Anterior cingulate cortex (tissue), 58 donors: ENCODE results near the gene ESYT3.
A peak's percentile ranks its signal among the peaks of the same experiment; 100 is the strongest.

Experiments used
- DNase-seq, 58 donors: peaks; one replicate each; lab custom pipeline; 2025; lab: John Stamatoyannopoulos, UW

ESYT3 gene, protein sequence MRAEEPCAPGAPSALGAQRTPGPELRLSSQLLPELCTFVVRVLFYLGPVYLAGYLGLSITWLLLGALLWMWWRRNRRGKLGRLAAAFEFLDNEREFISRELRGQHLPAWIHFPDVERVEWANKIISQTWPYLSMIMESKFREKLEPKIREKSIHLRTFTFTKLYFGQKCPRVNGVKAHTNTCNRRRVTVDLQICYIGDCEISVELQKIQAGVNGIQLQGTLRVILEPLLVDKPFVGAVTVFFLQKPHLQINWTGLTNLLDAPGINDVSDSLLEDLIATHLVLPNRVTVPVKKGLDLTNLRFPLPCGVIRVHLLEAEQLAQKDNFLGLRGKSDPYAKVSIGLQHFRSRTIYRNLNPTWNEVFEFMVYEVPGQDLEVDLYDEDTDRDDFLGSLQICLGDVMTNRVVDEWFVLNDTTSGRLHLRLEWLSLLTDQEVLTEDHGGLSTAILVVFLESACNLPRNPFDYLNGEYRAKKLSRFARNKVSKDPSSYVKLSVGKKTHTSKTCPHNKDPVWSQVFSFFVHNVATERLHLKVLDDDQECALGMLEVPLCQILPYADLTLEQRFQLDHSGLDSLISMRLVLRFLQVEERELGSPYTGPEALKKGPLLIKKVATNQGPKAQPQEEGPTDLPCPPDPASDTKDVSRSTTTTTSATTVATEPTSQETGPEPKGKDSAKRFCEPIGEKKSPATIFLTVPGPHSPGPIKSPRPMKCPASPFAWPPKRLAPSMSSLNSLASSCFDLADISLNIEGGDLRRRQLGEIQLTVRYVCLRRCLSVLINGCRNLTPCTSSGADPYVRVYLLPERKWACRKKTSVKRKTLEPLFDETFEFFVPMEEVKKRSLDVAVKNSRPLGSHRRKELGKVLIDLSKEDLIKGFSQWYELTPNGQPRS

DNA sequence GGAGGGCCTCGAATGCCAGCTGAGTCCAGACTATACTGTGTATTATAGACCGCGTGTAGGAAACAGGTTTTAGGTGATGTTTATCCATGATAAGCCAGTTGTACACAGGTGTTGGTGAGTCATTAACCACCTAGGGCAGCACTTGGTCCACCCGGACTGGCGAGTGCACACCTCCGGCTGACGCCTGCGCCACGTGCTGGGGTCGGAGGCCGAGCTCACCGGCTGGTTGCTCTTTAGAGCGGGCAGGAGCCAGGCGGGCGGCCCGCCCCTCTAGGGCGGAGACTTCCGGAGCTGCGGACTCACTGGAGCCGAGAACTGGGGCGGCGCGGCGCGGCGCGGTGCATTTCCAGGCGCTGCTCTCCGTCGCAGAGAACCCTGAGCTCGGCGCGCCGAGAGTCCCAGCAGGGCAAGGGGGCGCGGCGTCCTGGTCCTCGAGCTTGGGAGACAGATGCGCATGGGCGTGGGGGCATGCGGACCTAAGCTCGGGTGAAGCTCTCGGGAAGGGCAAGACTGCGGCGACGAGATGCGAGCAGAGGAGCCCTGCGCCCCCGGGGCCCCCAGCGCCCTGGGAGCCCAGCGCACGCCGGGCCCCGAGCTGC lies at the start of gene ESYT3:
Gene ESYT3 (plus strand): TSS at position 341 of the 599 bp plus-strand sequence. CDS start 183 bp downstream, at position 524.
- peak in 48 of 58 donors; percentile 3 to 81 (median 36) for DNase-seq

DNA sequence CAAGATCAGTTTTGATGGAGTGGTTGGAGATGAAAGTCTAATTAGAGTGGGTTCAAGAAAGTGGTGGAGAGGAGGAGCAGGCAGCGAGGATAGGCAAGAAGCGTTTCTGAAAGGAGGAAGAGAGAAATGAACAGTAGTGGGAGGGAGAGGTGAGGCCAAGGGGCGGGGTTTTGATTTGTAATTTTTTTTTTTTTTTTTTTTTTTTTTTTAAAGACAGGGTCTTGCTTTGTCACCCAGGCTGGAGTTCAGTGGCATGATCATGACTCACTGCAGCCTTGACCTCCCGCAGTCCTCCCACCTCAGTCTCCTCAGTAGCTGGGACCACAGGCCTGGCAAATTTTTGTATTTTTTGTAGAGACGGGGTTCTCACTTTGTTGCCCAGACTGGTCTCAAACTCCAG lies 49.4 kb upstream of the ESYT3 start:
- no peak for DNase-seq

DNA sequence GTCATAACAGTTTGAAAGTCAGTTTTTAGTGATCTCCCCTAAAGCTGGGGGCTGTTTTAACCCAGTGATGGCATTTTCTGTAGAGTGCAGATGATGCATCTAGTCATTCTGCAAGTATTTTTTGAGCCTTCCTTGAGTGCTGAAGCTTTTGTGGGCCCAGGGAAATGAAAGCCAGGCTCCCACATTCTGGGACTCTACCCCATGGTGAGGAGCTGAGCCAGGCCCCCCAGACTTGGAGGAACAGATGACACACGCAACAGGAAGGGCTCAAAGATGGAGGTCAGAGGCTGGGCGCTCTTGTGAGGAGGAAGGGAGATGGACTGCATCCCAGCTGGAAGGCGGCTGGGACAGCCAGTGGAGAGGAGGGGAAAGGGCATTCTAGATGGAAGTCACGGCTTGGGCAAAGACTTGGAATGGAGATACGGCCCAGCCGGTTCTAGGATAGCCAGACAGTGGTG lies 45.2 kb upstream of the ESYT3 start:
- no peak for DNase-seq

DNA sequence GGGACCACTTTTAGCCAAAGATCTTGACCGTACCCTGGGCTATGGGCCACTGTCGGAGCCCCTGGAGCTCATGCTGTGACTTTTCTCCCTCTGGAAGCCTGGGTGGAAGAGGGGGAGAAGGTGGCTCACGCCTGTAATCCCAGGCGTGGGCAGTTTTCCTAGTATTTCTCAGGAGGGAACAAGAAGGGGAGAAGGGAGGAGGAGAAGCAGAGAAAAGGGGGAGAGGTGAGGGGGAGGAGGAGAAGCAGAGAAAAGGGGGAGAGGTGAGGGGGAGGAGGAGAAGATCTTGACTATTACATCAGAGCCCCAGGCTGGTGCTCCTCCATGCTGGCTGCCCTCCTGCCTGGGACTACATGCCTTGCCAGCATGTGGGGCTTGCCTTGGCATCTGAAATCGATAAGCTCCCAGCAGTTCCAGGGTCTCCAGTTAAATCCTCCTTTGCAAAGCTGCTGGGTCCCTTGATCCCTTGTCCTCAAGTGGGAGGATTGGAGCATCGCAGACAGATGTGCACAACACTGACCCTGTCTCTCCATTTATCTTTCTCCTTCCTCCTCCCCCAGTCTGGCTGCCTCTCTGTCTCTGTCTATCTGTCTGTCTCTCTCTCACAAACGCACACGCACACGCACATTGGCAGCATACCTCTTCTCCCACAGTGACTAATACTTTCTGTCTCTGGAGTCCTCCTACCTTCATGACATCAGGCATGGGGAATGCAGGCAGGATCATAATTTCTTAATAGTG lies 44.4 kb upstream of the ESYT3 start:
- peak in 11 of 58 donors; percentile 26 to 59 (median 44) for DNase-seq

DNA sequence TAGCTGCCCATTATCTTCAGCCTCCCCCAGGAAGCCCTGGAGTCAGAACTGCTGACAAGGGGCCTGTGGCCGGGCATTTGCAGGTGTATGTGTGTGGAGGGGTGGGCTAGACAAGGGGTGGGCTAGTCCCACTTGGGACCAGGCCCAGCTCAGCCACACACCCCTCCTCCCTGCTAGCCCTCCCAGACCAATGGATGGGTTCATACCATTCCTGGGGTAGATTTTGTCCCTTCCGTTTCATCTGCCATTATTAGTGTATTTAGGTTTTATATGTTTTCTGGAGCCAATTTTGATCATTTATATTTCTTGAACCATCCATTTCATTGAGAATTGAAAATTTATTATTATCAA lies 43.9 kb upstream of the ESYT3 start:
- DNase-seq = no peak

DNA sequence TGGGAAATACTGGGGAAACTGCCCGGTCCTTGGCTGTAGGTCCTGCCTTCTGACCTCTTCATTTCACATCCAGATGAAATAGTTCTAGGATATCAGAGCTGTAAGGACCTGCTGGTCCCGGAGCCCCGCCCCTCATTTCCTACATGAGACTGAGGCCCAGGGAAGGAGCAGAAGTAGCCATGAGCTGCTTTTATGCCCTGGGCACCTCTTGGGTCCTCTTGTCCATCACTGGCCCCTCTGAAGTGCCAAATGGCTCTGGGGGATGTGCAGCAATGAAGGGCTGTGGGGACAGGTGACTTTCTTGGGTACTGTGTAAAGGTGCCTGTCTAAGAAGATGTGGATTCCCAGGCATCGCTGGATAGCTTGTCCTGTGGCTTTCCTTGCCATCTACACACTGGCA lies 40.3 kb upstream of the ESYT3 start:
- DNase-seq = no peak

DNA sequence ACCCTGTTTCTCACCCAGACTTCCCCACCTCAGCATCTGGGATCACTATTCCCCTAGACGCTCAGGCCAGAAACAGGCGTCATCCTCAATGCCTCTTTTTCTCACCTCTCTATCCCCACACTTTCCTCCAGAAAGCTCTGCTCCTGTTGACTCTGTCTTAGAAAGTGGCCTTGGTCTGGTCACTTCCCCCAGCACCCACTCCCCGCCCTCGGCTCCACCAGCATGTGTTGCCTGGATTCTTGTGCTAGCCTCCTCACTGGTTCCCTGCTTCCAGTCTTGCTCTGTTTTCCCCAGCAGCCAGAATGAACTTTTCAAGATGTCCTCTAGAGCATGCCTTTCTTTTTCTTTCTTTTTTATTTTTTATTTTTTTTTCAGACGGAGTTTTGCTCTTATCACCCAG lies 39.7 kb upstream of the ESYT3 start:
- no peak for DNase-seq

DNA sequence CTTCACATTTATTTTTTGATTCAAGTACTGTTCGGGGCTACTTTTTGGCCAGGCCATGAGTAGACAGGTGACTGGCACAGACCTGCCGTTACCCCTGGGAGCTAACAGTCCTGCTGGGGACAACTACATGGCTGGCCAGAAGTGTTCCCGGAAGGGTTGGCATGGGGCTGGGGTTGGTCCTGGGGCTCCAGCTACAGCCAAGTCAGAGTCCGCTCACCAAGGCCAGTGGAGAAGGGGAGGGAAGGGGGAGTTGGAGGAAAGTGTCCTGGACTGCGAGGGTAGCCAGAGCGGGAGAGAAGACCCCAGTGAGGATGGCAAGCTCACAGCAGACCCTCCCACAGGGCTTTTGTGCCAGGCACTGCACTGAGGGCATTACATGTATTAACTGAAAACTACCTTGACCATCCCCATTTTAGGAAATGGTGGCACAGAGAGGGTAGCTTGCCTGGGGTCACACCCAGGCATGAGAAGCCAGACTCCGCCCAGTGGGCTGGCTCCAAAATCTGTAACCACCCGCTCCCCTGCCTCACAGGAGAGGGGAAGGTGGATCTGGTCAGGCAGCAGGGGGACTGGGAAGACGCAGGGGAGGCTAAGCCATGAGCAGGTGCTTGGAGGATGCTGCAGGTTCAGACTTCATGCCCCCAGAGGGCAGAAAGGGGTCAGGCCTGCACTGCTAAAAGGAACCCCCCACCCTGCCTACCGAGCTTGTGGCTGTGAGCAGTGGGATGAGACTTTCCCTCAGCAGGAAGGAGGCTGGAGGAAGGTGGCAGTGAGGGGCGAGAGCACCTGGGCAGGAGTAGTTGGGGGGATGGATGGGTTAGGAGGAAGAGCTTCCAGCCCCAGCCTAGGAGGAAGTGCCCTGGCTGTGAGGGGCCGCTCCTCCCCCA lies 38.3 kb upstream of the ESYT3 start:
- DNase-seq = peak in 3 of 58 donors; percentile 19 to 44 (median 30)

DNA sequence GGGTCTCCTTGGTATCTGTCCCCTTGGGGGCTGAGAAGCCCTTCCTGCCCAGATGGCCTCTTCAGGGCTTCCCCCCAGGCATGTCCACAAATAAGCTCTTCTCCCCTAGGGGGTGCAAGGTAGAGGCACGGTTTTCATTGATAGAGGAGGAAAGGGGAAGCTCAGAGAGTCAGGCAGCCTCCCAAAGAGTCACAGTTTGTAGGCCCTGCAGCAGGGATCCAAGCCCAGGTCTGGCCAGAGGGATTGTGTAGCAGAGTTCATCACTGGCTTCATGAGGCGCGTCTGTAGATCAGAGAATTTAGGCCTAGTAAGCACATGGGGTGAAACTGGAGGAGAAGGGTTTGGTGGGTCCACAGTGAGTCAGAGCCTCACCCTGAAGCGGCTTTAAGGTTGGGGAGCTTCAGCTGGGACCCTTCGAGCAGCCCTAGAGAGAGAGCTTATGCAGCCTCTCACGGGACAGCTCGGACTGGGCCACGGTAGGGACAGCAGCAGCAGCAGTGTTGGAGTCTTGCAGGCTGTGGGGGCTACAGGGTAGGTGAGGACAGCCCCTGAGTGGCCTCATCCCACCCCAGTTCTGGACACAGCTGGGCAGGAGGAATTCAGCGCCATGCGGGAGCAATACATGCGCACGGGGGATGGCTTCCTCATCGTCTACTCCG lies 37.5 kb upstream of the ESYT3 start:
- no peak for DNase-seq

DNA sequence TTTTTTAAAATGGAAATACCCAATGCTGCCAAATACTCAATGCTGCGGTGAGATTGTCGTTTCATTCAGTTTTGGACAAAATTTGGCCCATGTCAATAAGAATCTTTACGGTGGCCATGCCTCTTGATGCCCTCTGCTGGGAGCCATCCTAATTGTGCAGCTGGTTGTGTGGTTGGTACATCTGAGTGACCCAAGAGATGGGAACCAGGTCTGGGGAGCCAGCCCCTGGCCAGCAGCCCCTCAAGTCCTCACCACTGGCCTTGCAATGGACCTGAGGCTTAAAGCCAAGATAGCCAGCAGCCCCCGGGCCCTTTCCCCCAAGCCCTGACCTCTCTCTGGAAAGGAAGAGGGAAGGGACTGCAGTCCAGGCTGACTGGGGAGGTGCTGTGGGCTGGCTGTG lies 36.4 kb upstream of the ESYT3 start:
- peak in 7 of 58 donors; percentile 5 to 25 (median 12) for DNase-seq

DNA sequence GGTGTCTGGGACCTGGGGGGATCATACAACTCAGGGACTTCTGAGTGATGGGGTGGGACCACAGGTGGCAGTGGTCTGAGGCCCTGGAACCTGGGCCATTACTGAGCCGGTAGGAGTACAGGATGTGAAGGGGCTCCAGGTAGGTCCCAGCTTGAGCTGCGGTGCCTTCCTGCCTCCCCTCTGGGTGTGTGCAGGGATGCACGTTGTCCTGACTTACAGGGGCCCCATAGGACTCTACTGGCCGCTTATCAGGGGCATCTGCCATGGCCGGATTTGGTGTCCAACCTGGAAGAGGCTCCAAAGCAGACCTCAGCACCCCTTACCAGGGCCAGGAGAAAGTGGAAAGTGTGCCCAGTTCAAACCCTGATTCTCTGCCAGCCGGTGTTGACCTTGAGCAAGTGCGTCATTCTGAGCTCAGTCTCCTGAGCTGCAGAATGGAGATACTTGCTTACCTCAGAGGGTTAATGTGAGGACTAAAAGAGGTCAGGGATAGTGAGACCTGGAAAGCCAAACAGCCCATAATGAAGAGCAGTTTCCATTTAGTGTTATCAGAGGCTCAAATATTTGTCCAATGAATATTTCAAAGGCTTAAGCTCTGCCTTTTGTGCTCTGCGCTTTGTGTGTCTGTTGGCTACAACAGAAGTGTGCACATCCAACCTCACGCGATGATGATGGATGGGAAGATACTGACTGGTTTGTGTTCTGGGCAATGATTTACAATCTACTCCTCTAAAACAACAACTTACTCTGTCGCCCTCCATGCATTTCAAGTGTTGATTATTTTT lies 35.4 kb upstream of the ESYT3 start:
- DNase-seq = no peak

DNA sequence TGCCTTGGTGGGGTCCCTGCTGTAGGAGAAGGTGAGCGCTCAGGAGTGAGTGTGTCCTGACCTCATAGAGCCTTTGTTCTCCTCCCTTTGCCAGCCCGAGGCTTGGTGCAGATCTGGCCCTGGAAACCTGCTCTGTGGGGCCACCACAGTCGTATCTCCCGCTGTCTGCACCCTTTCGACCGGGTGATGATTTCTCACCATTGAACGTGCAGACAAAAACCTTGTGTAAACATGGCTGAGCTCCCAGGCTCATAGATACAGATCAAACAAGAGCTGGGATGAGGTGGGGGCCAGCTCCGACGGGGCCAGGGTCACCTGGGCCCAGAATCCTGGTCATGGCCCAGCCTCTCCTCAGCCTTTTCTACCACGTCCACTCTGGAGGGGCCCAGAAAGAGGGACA lies 34.6 kb upstream of the ESYT3 start:
- no peak for DNase-seq

DNA sequence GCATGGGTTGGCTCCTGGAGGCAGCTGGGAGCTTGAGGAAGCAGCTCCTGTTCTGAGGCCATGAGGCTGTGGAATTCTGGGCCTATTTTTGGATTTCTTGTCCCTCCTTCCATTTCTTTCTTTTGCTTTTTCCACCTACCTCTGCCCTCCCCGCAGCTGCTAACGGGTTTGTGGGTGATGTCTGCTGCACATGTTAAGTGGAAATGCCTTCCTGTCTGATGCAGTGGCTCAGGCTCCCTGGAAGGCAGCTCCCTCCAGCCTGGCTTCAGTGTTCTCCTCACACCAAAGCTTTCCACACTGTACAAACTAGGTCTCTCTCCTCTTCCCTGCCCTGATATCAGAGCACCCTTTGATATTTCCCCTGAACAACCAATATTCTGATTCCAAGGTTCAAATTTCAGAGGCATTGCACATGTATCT lies 33.8 kb upstream of the ESYT3 start:
- DNase-seq = peak in 11 of 58 donors; percentile 20 to 66 (median 34)

DNA sequence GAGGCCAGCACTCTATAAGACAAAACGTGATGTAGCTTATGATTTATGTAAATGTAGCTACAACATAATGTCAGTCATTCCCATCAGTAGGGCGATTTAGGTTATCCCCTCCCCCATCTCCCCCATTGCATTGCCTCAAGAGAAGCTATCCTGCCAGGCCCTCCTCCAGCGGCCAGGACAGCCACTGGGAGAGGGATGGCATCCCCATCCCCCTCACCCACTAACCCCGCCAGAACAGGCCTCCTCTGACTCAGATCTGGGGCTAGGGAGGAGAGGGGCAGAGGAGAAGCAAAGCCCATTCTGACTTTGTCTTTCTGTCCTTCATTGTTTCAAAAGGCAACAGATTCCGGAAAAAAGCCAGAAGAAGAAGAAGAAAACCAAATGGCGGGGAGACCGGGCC lies 32.6 kb upstream of the ESYT3 start:
- DNase-seq = no peak

DNA sequence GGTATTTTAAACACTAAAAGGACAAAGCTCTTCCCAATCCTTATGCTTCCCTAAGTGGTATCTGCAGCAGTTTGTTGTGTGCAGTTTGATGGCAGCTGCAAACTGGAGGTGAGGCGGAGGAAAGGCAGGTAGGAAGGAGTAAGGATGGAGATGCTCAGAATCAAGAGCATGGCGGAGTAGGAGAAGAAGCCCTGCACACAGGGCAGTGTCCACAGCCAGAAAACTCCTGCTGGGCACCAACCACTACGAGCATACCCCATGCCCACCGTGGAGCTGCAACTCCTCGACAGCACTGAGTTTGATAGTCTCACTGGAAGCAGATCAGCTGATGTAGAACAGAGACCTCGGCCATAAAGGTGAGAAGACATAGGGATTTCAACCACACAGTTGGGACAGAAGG lies 30.3 kb upstream of the ESYT3 start:
- no peak for DNase-seq

DNA sequence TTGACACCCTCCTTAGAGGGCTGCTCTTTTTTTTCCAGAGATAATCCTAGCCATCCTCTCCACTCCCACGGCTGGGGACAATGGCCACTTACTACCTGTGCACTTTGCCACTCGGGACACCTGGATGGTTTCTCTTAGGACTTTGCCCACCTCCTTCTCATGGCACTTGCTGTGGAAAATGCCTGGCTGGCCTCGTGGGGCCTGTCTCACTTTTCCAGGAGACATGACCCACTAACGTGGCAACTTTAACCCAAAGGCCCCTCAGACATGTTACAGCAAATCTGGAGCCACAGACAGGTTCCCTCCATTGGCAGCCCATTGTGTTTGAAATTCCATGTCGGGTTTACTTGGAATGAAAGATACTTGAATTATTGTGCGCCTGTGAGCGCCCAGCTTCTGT lies 29.4 kb upstream of the ESYT3 start:
- DNase-seq = no peak

DNA sequence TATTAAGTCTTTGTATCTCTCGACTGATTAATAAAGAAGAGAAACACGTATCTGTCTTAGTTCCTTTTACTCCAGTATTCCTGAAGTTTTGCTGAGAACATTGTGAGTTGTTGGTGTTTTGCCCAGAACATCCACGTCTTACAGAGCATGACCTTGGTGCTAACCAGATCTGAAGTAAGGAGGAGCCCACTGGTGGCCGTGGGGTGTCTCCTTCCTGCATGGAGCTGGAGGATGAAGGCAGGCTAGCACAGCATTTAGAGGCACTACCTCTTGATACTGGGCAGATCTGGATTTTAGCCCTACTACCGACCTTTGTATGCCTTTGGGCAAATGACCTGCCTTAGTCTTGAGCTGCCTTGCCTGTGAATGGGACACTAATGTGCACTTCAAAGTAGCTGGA lies 28.9 kb upstream of the ESYT3 start:
- no peak for DNase-seq

DNA sequence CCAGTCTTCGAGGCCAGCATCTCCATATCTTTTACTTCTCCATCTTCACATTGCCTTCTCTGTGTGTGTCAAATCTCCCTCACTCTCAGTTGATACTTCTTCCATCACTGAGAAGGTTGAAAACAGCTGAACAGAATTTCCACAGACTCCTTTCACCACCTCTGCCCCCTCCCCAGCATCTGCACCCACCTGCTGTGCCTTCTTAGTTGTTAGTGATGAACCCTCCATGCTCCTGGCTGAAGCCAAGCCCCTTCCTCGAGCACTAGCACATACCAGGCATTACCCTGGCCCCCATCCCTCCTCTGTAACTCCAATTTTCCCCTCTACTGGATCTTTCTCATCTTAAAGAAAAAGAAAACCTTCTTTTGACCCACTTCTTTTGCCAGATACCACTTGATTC lies 27.8 kb upstream of the ESYT3 start:
- no peak for DNase-seq
